ENCODE results near the gene CCT4. TPM values are rescaled to one million over a fixed set of nuclear protein-coding genes. Genes with fewer than 3 reads are reported as not detected.
"Not testable (repeated sequence)": the region's sequence is repeated elsewhere in the genome, so short reads cannot be mapped to it uniquely, and the experiment has no call there.

CCT4 gene
- total RNA-seq, 6 experiments from 2014 or later, result 200 to 250 (median 220) TPM

DNA sequence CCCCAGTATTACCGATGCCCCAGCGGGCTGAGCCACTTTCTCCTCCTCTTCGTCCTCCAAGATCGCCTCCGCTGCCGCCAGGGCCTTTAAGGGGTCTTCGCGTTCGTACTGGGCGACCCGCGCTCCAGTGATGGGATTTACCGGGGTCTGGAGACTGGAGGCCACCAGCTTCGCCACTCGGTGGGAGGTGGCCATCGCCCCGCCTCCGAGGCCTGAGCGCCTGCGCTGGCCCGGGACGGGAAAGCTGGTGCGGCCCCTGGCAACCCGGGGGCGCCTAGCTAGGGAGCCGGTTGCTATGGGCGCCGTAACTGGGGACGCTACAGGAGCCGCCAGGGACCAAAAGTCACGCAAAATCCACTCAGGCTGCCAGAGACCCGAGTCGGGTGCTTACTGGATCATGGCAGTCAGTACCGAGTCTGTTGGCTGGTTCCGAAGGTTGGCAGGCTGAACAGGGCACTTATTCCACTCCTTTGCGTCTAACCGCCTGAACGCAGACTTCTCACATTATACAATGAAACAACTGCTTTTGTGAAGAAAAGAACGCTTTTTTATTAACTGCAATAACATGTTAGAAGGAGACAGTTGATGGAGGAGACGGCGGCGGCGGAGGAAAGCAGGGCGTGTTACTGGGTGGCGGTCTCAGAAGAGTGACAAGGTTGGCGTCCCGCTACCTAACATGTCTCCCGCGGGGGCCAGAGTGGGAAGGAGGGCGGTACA is 34.5 kb downstream of the CCT4 start, which contains the start of gene FAM161A:
FAM161A (minus strand) TSS at position 214 of the 717 bp plus-strand sequence; CDS start at position 195, 19 bp downstream.
- Mint-ChIP-seq H3K27me3 (ENCODE audit: insufficient read depth) (peaks cover 8% of the 10 kb centered on the region), H3K9me3 (no peaks in the 10 kb centered on the region), H3K4me1 (ENCODE audit: low read depth) (peaks cover 25% of the 10 kb centered on the region), H3K27ac (peak within 1 kb of the TSS; percentile 95), H3K36me3 (ENCODE audit: low read depth) (peaks cover 4% of the 10 kb centered on the region; the same call in 1 of the 2 replicates), H3K4me3 (peak within 1 kb of the TSS; percentile 95)
- DNase-seq, result peak; percentile 54
- TF ChIP-seq, protein P1, sequence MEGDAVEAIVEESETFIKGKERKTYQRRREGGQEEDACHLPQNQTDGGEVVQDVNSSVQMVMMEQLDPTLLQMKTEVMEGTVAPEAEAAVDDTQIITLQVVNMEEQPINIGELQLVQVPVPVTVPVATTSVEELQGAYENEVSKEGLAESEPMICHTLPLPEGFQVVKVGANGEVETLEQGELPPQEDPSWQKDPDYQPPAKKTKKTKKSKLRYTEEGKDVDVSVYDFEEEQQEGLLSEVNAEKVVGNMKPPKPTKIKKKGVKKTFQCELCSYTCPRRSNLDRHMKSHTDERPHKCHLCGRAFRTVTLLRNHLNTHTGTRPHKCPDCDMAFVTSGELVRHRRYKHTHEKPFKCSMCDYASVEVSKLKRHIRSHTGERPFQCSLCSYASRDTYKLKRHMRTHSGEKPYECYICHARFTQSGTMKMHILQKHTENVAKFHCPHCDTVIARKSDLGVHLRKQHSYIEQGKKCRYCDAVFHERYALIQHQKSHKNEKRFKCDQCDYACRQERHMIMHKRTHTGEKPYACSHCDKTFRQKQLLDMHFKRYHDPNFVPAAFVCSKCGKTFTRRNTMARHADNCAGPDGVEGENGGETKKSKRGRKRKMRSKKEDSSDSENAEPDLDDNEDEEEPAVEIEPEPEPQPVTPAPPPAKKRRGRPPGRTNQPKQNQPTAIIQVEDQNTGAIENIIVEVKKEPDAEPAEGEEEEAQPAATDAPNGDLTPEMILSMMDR (IDR thresholded peaks at IDR 0.05), result no peak

DNA sequence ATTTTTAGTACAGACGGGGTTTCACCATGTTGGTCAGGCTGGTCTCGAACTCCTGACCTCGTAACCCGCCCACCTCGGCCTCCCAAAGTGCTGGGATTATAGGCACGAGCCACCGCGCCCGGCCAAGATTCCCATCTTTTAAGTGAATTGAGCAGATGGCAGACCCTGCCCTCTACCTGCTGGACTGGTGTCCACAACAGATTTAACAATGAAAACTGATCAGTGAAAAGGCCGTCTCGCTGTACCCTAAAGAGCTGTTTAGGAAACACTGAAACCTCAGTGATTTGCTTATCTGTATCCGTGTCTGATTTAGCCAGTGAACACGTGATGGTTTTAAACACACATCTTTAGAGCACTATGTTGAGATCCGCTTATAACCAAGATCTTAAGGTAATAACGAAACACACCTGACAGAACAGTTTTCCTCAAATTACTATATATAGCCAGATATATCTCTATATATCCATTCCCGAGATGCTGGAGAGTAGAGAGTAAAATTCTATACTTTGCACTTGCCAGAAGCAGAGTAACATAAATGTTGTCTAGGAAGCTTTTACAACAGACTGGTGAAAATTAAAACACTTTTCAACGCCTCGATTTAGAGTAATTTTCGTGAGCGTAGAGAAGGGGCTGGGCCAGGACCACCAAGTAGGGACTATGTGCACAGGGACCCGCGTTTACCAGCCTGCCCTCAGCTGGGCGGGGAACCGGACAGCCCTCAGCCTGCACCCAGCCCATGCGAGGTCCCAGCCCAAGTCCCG is 35.2 kb downstream of the CCT4 start:
- peaks cover 25% of the 10 kb centered on the region for H3K4me1 Mint-ChIP-seq (ENCODE audit: low read depth)
- peak overlapping the region; percentile 95 for H3K27ac Mint-ChIP-seq
- peak overlapping the region; percentile 95 for H3K4me3 Mint-ChIP-seq
- DNase-seq, result no peak
- no peaks in the 10 kb centered on the region for H3K9me3 Mint-ChIP-seq
- peaks cover 8% of the 10 kb centered on the region for H3K27me3 Mint-ChIP-seq (ENCODE audit: insufficient read depth)
- TF ChIP-seq, protein P1 (IDR thresholded peaks at IDR 0.05), result no peak
- no peaks in the 10 kb centered on the region for H3K36me3 Mint-ChIP-seq (ENCODE audit: low read depth)

DNA sequence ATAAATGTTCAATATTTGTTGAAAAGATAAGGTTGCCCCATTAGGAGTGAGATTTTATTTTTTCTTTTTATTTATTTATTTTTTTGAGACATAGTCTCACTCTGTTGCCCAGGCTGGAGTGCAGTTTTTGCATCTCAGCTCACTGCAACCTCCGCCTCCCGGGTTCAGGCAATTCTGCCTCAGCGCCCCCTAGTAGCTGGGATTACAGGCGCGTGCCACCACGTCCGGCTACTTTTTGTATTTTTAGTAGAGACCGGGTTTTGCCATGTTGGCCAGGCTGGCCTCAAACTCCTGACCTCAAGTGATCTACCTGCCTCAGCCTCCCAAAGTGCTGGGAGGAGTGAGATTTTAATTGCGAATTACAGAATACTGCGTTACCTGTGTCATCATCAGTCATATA is 37.2 kb downstream of the CCT4 start:
- not testable (repeated sequence) for DNase-seq; H3K27ac Mint-ChIP-seq; H3K36me3 Mint-ChIP-seq (ENCODE audit: low read depth); H3K4me3 Mint-ChIP-seq; H3K27me3 Mint-ChIP-seq (ENCODE audit: insufficient read depth); H3K9me3 Mint-ChIP-seq
- peaks cover 25% of the 10 kb centered on the region for H3K4me1 Mint-ChIP-seq (ENCODE audit: low read depth)
- TF ChIP-seq, protein P1 (IDR thresholded peaks at IDR 0.05), result peak; percentile 35

DNA sequence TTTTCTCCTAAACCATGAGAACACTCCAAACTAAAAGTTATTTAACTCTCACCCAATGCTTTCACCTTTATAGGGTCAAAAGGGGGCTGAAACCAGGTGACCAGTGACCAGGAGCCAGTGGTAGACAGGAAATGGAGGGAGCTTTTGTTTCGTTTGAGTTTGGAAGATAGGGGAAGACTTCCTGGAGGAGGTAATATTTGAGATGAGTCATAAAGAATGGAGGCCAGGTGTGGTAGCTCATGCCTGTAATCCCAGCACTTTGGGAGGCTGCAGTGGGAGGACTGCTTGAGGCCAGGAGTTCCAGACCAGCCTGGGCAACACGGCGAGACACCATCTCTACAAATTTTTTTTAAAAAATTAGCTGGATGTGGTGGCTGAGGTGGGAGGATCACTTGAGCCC is 43.1 kb downstream of the CCT4 start:
- H3K27ac Mint-ChIP-seq, result no peak overlapping the region
- TF ChIP-seq, protein P1 (IDR thresholded peaks at IDR 0.05), result no peak
- no peaks in the 10 kb centered on the region for H3K9me3 Mint-ChIP-seq
- no peaks in the 10 kb centered on the region for H3K36me3 Mint-ChIP-seq (ENCODE audit: low read depth)
- H3K27me3 Mint-ChIP-seq (ENCODE audit: insufficient read depth), result peaks cover 2% of the 10 kb centered on the region; the same call in 1 of the 2 replicates
- no peak overlapping the region for H3K4me3 Mint-ChIP-seq
- no peak for DNase-seq
- no peaks in the 10 kb centered on the region for H3K4me1 Mint-ChIP-seq (ENCODE audit: low read depth)

DNA sequence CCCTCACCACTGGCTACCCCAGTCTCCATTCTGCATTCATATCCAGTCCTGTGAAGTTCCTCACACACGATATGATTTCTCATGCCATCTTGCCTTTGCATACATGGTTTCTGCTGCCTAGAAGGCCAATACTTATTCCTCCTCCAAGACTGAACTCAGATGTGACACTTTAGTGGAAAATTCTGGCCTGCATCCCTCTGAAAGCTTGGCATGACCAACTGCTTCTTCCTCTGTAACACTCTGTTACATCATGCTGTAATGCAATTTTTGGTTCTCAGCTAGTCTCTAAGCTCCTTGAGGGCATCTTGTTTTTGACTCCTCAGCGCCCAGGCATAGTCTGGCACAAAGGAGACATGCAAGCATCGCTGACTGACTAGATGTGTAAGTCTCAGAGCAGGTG is 47.2 kb downstream of the CCT4 start:
- TF ChIP-seq, protein P1 (IDR thresholded peaks at IDR 0.05), result no peak
- Mint-ChIP-seq H3K4me1 (ENCODE audit: low read depth) (no peaks in the 10 kb centered on the region), H3K9me3 (no peaks in the 10 kb centered on the region), H3K36me3 (ENCODE audit: low read depth) (no peaks in the 10 kb centered on the region), H3K4me3 (no peak overlapping the region), H3K27ac (no peak overlapping the region), H3K27me3 (ENCODE audit: insufficient read depth) (peaks cover 2% of the 10 kb centered on the region; the same call in 1 of the 2 replicates)
- DNase-seq, result no peak
